Measurements from ENCODE around the gene PHF2.
A peak's percentile ranks its signal among the peaks of the same experiment; 100 is the strongest.

The PHF2 gene

GRCh38 chr9:93568169-93568568, 8.2 kb upstream of the PHF2 start:
- DNase-seq (ENCODE audit: low spot score): no peak

- no peak for DNase-seq (ENCODE audit: low spot score)
Measured at GRCh38 chr9:93569621-93570174, 6.7 kb upstream of the PHF2 start.

GRCh38 chr9:93572221-93572620, 4.2 kb upstream of the PHF2 start:
- DNase-seq (ENCODE audit: low spot score): no peak

DNA sequence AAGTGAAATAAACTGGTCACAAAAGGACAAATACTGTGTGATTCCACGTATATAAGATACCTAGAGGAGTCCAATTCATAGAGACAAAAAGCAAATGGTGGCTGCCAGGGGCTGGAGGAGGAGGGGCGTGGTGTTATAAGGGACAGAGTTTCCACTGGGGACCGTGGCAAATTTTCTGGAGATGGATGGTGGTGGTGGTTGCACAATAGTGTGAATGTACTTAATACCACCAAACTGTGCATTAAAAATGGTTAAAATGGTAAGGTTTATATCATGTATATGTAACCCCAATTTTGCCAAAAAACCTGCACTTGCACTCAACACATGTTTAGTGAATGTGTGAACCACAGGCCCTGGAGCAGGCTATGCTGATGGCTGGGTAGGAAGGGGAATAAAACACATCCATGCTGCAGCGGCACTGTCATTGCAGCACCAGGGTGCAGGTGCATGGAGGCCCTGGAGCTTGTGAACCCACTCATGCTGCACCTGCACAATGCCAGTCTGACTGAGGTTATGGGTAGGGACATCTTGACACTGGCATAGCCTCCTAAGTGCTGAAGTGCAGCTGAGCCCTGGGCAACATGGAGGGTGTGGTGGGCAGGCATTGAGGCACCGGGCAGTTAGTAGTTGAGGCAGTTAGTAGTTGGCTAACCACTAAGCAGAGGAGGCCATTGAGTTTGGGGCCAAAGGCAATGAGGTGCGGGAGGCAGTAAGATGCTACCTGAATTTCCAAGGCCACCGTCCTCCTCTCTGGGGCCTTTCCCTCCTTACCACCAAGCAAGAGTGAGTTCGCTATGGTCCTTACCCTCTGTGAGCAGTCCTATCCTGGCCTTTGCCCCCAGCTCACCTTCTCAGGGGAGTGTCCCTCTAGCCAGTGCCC, 3.5 kb upstream of the PHF2 start:
- DNase-seq (ENCODE audit: low spot score): no peak

DNA sequence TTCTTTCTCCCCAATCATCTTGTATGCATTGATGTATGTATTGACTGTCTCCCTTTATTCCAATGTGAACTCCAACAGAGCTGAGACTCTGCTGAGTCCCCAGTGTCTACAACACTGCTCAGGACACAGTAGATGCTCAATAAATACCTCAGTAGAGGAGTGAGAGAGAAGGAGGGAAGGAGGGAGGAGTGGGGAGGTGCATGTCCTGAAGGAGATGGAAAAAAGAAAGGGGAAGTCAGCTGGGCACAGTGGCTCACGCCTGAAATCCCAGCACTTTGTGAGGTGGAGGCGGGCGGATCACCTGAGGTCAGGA, 2.9 kb upstream of the PHF2 start:
- no peak for DNase-seq (ENCODE audit: low spot score)

- DNase-seq (ENCODE audit: low spot score): no peak
Measured at GRCh38 chr9:93574091-93574899, 2.1 kb upstream of the PHF2 start.

DNA sequence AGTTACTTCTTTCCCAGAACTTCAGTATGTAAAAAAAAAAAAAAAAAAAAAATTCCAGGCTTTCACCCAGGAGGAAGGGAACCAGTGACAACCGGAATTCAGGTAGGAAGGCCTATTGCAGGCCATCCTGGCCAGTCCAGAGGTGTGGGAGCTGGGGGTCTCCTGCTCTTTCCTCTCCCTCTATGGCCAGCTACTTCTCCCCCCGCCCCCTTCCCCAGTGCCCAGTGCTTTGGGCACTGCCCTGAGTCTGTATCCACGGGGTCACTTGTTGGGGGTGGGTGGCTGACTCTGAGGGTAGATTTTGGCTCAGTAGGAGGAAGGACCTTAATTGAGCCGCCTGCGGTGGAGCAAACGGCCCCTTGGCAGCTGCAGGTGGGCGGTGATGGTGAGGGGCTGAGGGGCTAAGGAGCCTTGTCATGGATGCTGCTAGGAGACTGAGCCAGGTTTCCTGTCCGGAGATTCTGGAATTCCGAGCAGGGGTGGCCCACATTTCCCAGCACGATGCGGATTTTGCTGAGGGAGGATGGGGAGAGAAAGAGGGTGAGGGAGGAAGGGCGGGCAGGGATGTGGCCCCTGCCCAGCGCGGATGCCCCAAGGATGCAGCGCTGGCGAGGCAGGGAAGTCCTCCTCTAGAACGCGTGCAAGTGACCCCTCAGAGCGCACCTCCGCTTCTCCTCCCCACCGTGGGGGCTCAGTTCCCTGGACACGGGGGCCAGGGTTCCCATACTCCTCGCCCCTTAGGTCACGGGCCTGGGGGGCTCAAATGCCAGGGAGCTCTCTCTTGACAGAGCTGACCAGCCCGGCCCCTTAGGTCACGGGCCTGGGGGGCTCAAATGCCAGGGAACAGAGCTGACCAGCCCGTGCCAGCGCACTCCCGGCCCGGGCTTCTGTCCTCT, 1.2 kb upstream of the PHF2 start:
- no peak for DNase-seq (ENCODE audit: low spot score)

DNA sequence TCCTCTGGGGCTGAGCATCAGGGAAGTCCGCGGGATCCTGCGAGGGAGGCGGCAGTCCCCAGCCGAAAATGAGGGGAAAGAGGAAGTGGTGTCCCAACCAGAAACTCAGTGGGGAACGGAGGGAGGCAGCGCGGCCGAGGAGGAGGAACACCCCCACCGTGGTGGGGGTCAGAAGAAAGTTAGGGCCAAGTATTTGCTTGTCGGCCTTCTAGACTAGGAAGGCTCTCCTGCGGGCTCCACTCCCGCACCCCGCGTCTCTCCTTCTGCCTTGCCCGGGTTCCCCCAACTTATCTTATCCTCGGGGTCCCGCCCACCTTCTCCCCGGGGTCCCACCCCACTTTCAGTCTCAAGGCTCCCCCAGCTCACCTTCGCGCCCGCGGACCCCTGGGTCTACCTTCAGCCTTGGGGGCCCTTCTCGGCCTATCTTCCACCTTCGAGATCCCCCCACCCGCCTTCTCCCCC, 557 bp upstream of the PHF2 start:
- peak; percentile 50 for DNase-seq (ENCODE audit: low spot score)

DNA sequence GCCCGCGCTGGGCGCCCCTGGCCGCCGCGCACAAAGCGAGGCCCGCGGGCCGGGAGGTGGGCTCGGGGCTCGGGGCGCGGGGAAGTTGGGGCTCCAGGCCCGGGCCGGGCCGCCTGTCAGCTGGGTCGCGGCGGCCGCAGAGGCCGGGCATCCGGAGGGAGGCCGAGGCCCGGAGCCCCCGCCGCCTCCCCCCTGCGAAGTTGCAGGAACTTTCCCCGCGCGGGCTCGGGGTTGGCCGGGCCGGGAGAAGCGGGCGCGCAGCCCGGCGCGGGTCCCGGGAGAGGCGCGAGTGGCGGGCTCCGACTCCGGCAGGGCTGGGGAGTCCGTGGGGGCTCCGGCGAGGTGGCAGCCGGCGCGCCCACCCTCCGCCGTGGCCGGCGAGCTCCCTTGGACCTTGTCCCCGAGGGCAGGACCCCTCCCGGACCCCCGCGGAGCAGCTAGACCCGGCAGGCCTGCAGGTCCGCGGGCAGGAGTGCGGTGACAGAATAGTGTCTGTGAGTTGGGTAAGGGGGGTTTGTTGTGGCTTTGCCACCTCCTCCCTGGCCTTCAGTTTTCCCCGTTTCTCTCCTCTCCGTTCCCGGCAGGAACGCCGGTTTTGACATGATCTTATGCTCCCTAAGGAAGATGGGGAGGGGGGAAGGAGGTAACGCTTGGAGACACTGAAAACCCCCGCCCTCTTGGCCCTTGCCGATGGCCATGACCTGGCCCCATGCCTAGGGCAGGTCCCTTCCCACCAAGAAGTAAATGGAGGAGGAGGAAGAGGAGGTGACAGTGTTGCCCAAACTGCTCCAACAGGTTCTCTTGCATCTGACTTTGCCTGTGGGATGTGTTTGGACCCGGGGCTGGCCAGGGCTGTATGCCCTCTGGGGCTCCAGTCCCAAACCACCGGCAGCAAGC, 942 bp downstream of the PHF2 start:
- peak; percentile 7 for DNase-seq (ENCODE audit: low spot score)

DNA sequence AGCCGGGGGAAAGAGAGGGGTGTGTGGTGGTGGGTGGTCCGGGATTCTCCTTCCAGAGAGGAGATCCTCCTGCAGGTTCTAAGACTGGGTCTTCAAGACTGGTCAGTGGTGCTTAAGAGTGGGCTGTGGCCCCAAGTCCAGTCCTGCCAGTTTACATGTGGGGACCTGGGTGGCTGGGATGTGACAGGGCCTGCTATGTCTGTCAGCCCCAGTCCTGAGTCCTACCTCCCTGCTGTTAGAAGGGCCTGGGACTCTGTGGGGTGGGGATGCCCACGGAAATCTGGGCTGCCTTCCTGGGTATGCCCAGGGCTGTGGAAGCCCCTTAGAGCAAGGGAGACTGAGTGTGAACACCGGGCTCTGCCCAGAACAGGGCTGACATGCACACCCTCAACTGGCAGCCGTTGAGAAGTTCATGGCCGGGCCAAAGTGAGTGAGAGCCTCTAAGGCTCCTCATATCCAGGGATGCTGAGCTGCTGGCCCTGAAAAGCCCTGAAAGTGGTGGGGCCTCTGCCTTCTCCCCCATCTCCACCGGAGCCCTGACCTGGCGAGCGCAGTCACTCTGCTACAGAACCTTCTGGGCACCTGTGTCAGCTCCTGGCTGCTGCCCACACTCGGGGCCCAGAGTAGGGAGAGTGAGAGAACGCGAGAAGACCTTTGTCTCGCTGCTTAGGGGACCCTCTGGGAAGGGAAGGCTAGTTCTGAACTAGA, 1.7 kb downstream of the PHF2 start:
- no peak for DNase-seq (ENCODE audit: low spot score)

DNA sequence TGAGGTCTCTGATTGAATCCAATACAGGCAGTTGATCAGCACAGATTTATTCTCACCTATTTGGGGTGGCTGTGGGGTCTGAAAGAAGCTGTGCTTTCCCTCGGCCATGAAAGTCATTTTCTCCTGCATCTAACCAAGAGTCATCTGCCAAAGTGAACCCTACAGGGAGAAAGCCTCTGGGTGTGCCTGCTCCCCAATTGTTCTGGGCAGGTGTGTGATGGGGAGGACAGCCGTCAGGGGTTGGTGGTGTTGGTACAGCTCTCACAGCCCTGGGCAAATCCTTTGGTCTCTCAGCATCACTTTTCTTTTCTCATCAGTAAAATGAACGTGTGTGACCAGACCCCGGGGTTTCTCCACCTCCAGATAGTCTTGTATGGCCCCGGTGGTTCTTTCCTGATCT, 2.5 kb downstream of the PHF2 start:
- DNase-seq (ENCODE audit: low spot score): no peak

DNA sequence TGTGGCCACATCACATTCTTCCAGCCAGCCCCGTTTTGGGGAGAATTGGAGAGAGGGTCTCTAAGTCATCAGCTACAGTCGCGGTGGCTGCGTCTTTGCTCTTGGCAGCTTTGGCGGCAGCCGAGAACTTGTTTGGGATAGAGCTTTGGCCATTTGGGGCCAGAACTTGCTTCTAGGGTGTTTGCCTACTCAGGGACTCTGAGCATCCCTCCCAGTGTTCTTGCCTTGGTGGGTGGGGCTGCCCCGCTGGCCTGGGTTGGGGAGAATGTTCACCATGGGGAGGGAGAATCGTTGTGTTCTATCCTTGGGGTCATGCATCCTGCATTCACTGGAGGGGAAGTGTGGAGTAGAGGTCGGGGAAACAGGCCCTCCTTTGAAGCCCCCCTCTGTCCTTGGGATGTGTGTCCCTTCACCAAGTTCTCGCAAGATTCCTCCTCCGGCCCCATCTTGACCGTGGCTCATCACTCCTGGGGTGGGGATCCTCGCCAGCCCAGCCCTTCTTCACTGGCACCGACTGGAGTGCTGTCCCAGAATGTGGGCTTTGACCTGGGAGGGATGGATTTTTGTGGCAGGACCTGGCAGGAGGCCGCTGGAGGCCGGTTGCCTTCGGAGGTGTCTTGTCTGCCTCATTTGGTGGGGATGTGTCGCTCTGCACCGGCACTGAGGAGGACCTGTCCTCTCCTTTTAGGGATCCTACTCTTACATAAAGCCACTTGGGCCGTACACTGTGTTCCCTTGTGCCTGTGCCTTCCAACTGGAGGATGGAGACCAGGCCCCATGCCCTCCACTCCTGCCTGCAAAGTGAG, 3.5 kb downstream of the PHF2 start:
- no peak for DNase-seq (ENCODE audit: low spot score)

GRCh38 chr9:93580654-93581380, 4.4 kb downstream of the PHF2 start:
- no peak for DNase-seq (ENCODE audit: low spot score)

DNA sequence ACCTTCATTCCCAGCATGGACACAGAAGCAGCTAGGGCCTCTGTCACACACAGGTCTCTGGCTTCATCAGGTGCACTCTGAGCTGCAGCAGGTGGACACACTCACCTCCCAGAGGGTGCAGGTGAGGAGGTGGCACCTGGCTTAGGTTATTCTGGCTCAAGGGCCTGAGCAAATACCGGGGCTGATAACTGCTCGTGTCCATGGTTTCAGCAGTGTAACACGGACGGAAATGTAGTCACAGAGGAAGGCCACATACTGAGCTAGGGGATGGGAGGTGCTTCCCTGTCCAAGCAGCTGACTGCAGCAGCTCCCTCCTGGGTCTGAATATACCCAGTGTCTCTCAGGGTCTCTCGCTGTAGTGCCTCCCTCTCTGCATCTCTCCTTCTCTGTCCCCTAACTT, 5.7 kb downstream of the PHF2 start:
- DNase-seq (ENCODE audit: low spot score): no peak

GRCh38 chr9:93582550-93582949, 6.2 kb downstream of the PHF2 start:
- DNase-seq (ENCODE audit: low spot score): no peak

GRCh38 chr9:93585259-93585658, 8.9 kb downstream of the PHF2 start:
- no peak for DNase-seq (ENCODE audit: low spot score)

DNA sequence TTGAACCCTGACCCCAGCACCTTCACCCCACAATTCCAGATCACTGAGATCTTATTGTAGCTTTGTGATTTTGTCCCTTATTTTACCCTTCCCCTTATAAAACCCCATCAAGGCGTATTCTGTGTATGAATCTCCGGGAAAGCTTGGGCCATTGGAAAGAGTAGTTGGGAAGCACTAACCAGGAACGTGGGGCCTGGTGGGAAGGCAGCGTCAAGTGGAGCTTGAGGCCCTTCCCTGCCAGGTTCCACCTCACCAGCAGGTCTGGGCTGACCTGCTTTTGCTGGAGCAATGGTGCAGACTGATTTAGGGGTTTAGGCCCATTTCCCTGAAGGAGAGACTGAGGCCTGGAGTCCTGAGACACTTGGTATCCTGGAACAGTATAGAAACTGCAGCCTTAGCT, 9.3 kb downstream of the PHF2 start:
- no peak for DNase-seq (ENCODE audit: low spot score)

DNA sequence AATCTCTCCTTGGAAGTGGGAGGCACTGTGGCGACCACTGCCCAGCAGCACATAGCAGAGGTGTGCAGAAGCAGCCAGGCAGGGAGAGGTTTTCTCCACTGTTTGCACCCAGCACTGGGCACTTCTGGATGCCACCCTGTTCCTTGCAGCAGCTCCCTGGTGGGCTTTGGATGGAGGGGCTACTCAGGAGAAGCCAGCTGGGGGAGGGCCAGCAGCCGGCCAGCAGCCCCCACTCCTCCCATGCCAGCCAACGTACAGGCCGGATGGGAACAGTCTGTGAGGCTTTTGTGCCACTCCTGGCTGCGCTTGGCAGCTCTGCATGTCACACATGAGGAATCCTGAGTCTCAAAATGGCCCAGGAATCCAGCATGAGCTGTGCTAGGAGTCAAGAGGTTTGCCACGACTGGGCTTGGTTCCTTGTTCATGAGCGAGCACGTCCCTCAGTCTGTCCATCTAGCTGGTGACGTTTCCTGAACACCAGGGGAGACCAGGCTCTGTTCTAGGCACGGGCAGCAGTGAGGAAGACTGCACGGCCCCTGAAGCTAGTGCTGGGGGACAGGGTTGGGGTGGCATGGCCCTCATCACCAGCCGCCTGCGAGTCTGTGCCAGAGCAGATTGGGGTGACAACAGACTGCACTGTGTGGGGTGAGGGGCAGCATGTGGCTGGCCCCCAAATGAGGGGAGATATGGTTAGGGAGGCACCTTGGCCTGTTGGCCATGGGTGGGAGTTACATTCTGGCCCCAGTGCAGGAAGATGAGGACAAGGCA, 10.1 kb downstream of the PHF2 start:
- no peak for DNase-seq (ENCODE audit: low spot score)
